ENCODE results near the gene CCDC138.
A peak's percentile ranks its signal among the peaks of the same experiment; 100 is the strongest.
"Not testable (repeated sequence)": the region's sequence is repeated elsewhere in the genome, so short reads cannot be mapped to it uniquely, and the experiment has no call there.

Gene CCDC138

GRCh38 chr2:108786354-108787215 lies at the start of gene CCDC138:
CCDC138 (plus strand) TSS chr2:108786771; CDS start chr2:108786823, 52 bp downstream.
- peak; percentile 80 for DNase-seq (ENCODE audit: low read depth)

DNA sequence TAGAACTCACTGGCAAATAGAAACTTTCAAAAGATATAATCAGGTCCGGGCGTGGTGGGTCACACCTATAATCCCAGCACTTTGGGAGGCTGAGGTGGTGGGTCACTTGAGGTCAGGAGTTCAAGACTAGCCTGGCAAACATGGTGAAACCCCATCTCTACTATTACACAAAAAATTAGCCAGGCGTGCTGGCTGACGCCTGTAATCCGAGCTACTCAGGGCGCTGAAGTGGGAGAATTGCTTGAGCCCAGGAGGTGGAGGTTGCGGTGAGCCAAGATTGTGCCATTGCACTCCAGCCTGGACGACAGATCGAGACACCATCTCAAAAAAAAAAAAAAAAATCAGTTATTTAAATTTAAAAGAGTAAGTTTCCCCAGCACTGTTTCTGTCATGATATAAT lies 28.6 kb upstream of the CCDC138 start:
- not testable (repeated sequence) for DNase-seq (ENCODE audit: low read depth)

DNA sequence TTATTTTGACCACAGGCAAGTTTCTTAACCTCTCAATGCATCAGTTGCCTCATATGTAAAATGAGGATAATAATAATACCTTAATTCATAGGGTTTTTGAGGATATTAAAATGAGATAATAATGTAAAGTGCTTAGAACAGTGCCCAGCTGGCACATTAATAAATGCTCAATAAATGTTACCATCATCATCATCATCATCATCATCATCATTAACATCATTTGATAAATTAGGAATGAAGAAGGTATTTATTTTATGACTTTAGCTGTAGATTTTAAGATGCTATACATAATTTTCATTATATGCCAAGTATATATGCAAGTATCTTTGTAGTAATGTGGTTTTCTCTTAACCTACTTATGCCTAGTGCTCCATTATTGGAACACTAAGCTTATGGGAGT lies 24.0 kb upstream of the CCDC138 start:
- not testable (repeated sequence) for DNase-seq (ENCODE audit: low read depth)

- not testable (repeated sequence) for DNase-seq (ENCODE audit: low read depth)
These were observed 19.9 kb upstream of the CCDC138 start for GRCh38 chr2:108766671-108767070.

DNA sequence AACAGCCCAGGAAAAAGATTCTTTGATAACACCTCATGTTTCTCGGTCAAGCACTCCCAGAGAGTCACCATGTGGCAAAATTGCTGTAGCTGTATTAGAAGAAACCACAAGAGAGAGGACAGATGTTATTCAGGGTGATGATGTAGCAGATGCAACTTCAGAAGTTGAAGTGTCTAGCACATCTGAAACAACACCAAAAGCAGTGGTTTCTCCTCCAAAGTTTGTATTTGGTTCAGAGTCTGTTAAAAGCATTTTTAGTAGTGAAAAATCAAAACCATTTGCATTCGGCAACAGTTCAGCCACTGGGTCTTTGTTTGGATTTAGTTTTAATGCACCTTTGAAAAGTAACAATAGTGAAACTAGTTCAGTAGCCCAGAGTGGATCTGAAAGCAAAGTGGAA lies 18.7 kb upstream of the CCDC138 start:
- DNase-seq (ENCODE audit: low read depth): not testable (repeated sequence)

DNA sequence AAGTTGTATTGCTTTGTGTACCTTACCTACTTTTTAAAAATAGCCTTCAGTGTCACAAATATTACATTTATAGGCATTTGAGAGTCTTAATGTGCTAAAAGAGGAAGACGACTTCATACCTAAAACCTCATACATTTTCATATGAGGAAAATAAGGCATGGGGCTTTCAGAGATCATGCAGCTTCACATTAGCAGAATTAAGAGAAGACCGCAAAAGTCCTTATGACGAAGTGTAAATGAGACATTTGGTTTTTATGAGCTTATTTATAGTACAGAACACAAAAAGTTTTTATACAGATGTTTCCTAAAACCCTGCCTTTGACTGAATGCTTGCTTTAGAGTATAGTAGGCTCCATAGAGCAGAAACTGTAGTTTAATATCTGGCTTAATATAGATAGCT lies 10.1 kb upstream of the CCDC138 start:
- DNase-seq (ENCODE audit: low read depth): no peak

- no peak for DNase-seq (ENCODE audit: low read depth)
These were observed 7.7 kb upstream of the CCDC138 start for GRCh38 chr2:108778857-108779256.

DNA sequence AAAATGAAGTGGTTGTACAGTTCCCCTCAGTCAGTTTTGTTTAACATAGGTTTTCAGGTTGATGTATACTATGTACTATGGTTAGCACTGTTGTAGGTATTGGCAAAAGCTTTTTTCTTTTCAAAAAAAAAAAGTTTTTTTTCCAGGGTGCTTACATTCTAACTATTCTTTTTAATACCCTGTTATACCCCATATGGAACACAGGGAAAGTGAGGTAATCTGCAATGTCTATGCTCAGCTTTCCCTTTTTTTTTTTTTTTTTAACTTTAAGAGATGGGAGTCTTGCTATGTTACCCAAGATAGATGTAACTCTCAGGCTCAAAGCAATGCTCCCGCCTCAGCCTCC lies 590 bp upstream of the CCDC138 start:
- no peak for DNase-seq (ENCODE audit: low read depth)

GRCh38 chr2:108787216-108787541 lies 608 bp downstream of the CCDC138 start:
- DNase-seq (ENCODE audit: low read depth): no peak

DNA sequence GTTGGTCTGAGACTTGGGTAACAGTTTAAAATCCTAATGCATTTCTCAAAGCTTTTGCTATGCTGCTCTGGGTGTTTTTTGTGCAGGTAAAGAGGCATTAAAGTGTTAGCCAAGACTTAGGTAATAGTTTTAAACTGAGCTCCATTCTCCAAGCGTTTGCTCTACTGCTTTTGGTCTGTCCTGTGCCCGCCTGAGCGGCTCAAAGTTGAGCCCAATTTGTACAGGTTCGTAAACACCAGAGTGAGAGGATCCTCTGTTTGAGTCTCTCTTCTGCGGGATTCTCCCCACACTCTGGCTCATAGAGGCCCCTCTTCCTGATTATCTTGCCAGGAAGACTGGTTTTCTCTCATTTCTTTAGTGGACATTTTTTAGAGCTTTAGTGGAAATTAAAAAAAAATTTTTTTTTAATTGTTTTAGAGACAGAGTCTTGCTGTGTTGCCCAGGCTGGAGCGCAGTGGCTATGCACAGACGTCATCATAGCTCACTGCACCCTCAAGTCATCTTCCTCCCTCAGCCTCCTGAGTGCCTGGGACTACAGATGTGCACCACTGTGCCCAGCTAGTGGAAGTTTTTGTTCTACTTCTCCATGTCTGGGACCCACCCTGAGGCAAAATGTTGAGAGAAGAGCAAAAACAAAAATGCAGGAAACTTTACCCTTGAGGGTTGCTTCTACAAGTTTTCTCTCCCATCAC lies 16.6 kb downstream of the CCDC138 start:
- DNase-seq (ENCODE audit: low read depth): no peak

DNA sequence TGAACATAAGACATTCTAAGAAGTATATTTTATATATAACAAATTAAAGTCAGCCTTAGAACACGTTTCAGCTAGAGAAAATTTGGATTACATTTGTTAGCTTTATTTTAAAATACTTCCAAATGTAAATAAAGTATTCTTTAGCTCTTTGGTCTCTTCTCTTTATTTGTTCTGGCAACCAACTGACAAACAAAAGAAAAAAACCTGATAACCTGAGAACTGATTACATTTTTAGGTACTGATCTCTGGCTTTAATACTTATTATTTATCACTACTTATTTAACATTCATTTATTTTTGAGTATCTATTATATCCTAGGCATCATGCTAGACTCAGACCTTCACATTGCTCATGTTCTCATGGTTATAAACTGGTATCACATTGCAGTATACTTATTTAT lies 18.5 kb downstream of the CCDC138 start:
- no peak for DNase-seq (ENCODE audit: low read depth)

- no peak for DNase-seq (ENCODE audit: low read depth)
These were observed 19.2 kb downstream of the CCDC138 start for GRCh38 chr2:108805782-108806181.

DNA sequence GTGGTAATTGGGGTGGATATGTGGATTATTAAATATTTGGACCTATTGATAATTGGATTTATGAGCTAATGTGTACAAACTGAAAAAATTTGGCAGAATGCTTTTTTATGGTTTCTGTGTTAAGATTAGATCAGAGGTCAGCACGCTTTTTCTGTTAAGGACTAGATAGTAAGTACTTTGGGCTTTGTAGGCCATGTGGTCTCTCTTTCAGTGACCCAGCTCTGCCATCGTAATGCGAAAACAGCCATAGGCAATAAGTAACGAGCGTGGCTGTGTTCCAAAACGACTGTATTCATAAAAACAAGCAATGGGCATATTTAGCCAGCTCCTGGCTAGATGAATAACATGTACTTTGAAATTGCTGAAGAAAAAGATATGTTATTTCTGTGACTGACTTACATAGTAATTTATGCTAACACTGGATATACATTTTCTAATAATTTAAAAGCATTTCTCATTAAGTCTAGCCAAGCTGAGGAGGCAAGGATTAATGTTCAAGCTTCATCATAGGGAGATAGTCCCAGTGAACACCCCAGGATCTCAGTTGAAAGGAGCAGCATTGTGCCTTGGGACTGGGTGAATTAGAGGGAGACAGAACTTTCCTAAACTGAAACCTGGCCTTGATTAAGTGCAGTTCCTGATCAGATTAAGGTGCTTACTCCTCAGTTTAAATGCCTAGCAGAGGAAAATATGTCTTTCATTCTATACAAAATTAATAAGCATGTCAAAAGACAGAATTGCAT lies 20.0 kb downstream of the CCDC138 start:
- no peak for DNase-seq (ENCODE audit: low read depth)

GRCh38 chr2:108809936-108810335 lies 23.4 kb downstream of the CCDC138 start:
- no peak for DNase-seq (ENCODE audit: low read depth)

GRCh38 chr2:108810993-108811957 lies 24.7 kb downstream of the CCDC138 start:
- DNase-seq (ENCODE audit: low read depth): no peak

GRCh38 chr2:108813732-108814131 lies 27.2 kb downstream of the CCDC138 start:
- no peak for DNase-seq (ENCODE audit: low read depth)

GRCh38 chr2:108820482-108820881 lies 33.9 kb downstream of the CCDC138 start:
- DNase-seq (ENCODE audit: low read depth): no peak

- no peak for DNase-seq (ENCODE audit: low read depth)
These were observed 36.7 kb downstream of the CCDC138 start for GRCh38 chr2:108823286-108823685.

GRCh38 chr2:108824316-108825070 lies 37.9 kb downstream of the CCDC138 start:
- DNase-seq (ENCODE audit: low read depth): no peak

GRCh38 chr2:108825254-108825653 lies 38.7 kb downstream of the CCDC138 start:
- DNase-seq (ENCODE audit: low read depth): no peak

- no peak for DNase-seq (ENCODE audit: low read depth)
These were observed 39.2 kb downstream of the CCDC138 start for GRCh38 chr2:108825736-108826135.
